Activated CD4-positive, alpha-beta T cell treated with anti-CD3 and anti-CD28 coated beads for 36 hours (primary cell): ENCODE measurements around the gene ZNF32. TPM values are rescaled to one million over a fixed set of nuclear protein-coding genes. Genes with fewer than 3 reads are reported as not detected.

ENCODE experiments used
- ATAC-seq: fragments of 200-7000 bp; cut with Tn5 transposase; one replicate; pipeline ENCODE4 v1.10.0; 2021; ENCODE audit warnings: mild to moderate bottlenecking, moderate library complexity
- CTCF ChIA-PET: fragments of 350-600 bp; sonication (Branson Sonifier 250); formaldehyde crosslinking; loops from one replicate; lab custom pipeline; 2021; ENCODE audit warnings: antibody characterized with exemption; lab: Charles Lee
- POLR2A ChIA-PET: fragments of 350-600 bp; sonication (Branson Sonifier 250); formaldehyde crosslinking; loops from one replicate; lab custom pipeline; 2021; ENCODE audit warnings: antibody characterized with exemption, inconsistent platforms; lab: Charles Lee
- DNase-seq: peaks from one replicate; pipeline ENCODE4 v3.0.0-alpha.2; 2020
- H3K27ac Mint-ChIP-seq: one replicate; pipeline ENCODE4 v1.8.0; 2021; ENCODE audit warnings: mixed read lengths
- H3K27me3 Mint-ChIP-seq: one replicate; pipeline ENCODE4 v1.8.0; 2021; ENCODE audit warnings: mixed read lengths
- H3K36me3 Mint-ChIP-seq: one replicate; pipeline ENCODE4 v1.8.0; 2021; ENCODE audit warnings: low read depth, mixed read lengths
- H3K4me1 Mint-ChIP-seq: one replicate; pipeline ENCODE4 v1.8.0; 2021; ENCODE audit warnings: mixed read lengths
- H3K4me3 Mint-ChIP-seq: one replicate; pipeline ENCODE4 v1.8.0; 2021; ENCODE audit warnings: mild to moderate bottlenecking, moderate library complexity, mixed read lengths
- H3K9me3 Mint-ChIP-seq: one replicate; pipeline ENCODE4 v1.8.0; 2021; ENCODE audit warnings: low read depth, mixed read lengths
- intact Hi-C, 2 experiments: fragments of 100-400 bp; cut with DNase I in 1 of 2; cut with micrococcal nuclease in 1 of 2; formaldehyde crosslinking; loops; one replicate each; pipeline versions ENCODE4 v1.14.2 to v1.15.1; 2022 to 2024; cut with DNase I, micrococcal nuclease
- total RNA-seq, 2 experiments: library from RNA; stranded (reverse); gene quantifications; one replicate each; pipeline ENCODE4 v1.2.3, GENCODE V29; 2021

The ZNF32 gene, protein sequence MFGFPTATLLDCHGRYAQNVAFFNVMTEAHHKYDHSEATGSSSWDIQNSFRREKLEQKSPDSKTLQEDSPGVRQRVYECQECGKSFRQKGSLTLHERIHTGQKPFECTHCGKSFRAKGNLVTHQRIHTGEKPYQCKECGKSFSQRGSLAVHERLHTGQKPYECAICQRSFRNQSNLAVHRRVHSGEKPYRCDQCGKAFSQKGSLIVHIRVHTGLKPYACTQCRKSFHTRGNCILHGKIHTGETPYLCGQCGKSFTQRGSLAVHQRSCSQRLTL
- total RNA-seq: 10 to 100 TPM; 14.1 to 15.2 TPM

- peak; percentile 91 for DNase-seq
- intact Hi-C loops: loop anchor here (1.0 to 5.0 kb wide), 5 partner anchors 42 to 1096 kb away; partner anchors contain the start of genes ZNF239 (in 2 of the 2) and ZNF485 (in 2 of the 2)
These were observed at the start of gene ZNF32 for GRCh38 chr10:43648398-43649184. Gene ZNF32 (minus strand): TSS chr10:43648881. CDS start chr10:43646133, 2,748 bp downstream.

DNA sequence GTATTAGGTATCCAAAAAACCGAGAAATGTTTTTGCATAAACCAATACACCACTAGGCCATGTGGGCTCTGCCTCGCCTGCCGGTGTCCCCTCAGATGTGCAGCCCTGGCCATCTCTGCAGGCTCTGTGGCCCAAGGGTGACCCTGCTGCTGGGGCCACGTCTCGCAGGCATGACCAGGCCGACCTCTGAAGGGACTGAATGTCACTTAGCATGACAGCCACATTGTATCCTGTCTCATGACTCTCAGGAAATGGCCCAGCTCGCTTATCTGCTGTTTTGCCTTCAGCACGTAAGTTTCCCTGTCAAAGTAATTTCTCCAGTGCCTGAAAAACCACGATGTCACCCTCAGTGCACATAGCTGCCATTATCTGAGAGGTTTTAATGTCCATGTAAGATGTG lies 49.5 kb upstream of the ZNF32 start:
- Mint-ChIP-seq H3K36me3 (no peaks in the 10 kb centered on the region), H3K4me3 (no peak overlapping the region), H3K4me1 (no peaks in the 10 kb centered on the region), H3K9me3 (no peaks in the 10 kb centered on the region), H3K27me3 (no peaks in the 10 kb centered on the region), H3K27ac (no peak overlapping the region)
- no peak for ATAC-seq
- POLR2A ChIA-PET: no interaction called here
- CTCF ChIA-PET: no interaction called here
- no peak for DNase-seq
- intact Hi-C loops: no loop called here

More at GRCh38 chr10:43648398-43649184, at the start of gene ZNF32:
- peaks cover 23% of the 10 kb centered on the region for H3K9me3 Mint-ChIP-seq
- H3K4me3 Mint-ChIP-seq: peak within 1 kb of the TSS; percentile 79
- POLR2A ChIA-PET: no interaction called here
- peak within 1 kb of the TSS; percentile 88 for H3K27ac Mint-ChIP-seq
- H3K36me3 Mint-ChIP-seq: peaks cover 41% of the 10 kb centered on the region
- peak; percentile 97 for ATAC-seq
- H3K4me1 Mint-ChIP-seq: peaks cover 14% of the 10 kb centered on the region
- H3K27me3 Mint-ChIP-seq: peaks cover 3% of the 10 kb centered on the region
- CTCF ChIA-PET: interaction anchor here (1.0 to 1.6 kb wide), 4 partner anchors 36 to 75 kb away, joined by 3 to 8 read pairs (median 4); partner anchors contain the start of gene ZNF485

DNA sequence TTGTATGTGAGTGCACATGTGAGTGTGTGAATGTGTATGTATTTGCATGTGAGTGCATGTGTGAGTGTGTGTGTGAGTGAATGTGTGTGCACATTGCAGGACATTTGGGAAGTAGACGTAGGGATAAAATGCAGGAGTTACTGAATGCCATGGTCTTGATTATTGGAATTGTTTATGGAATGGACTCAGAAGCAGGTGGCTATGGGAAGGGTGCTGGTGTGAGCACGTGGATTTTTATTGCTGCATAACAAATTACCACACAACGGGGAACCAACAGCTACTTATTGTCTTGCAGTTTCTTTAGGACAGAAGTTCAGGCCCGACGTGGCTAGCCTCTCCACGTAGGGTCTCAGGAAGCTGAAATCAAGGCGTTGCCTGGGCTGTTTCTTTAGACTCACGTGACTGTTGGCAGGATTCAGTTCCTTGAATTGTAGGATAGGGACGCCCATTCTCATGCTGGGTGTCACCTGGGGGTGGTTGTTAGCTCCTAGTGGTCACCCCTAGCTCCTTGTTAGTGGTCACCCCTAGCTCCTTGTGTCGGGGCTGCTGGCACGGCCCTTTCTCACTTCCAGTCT lies 48.3 kb upstream of the ZNF32 start:
- no peak overlapping the region for H3K4me3 Mint-ChIP-seq
- ChIA-PET POLR2A (no interaction called here), CTCF (interaction anchor here (0.7 kb wide), 1 partner anchor 9 kb away, joined by 3 read pairs; no protein-coding TSS in a partner anchor)
- no peaks in the 10 kb centered on the region for H3K9me3 Mint-ChIP-seq
- DNase-seq (no peak), ATAC-seq (no peak)
- intact Hi-C loops: no loop called here
- H3K27ac Mint-ChIP-seq: no peak overlapping the region
- no peaks in the 10 kb centered on the region for H3K36me3 Mint-ChIP-seq
- H3K27me3 Mint-ChIP-seq: peaks cover 6% of the 10 kb centered on the region
- H3K4me1 Mint-ChIP-seq: no peaks in the 10 kb centered on the region

DNA sequence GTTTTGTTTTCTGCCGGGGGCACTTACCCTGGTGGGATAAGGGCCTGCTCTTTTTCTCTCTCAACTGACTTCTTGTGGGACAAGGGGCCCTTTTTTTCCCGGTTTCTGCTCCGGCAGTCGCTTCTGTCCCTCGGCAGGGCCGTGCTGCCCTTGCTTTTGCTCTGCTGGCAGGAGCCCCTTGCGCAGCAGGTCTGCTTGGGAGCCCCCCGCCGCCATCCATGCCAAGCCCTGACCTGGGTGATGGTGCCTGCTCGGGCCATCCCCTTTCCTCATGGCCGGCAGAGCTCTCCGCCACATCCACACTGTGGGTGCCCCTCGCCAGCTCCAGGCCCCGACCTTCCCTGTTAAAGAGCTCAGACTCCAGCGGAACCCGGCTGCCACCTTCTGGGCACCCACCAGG lies 47.0 kb upstream of the ZNF32 start:
- POLR2A ChIA-PET: no interaction called here

GRCh38 chr10:43695321-43695720 lies 46.6 kb upstream of the ZNF32 start:
- Mint-ChIP-seq H3K4me1 (no peaks in the 10 kb centered on the region), H3K36me3 (no peaks in the 10 kb centered on the region), H3K9me3 (no peaks in the 10 kb centered on the region), H3K27me3 (peaks cover 12% of the 10 kb centered on the region), H3K4me3 (no peak overlapping the region), H3K27ac (no peak overlapping the region)
- ChIA-PET POLR2A (no interaction called here), CTCF (no interaction called here)
- ATAC-seq (no peak), DNase-seq (no peak)
- intact Hi-C loops: no loop called here

More for the DNA sequence above, 47.0 kb upstream of the ZNF32 start:
- no peak overlapping the region for H3K4me3 Mint-ChIP-seq
- ATAC-seq (no peak), DNase-seq (no peak)
- H3K36me3 Mint-ChIP-seq: no peaks in the 10 kb centered on the region
- no peak overlapping the region for H3K27ac Mint-ChIP-seq
- H3K4me1 Mint-ChIP-seq: no peaks in the 10 kb centered on the region
- peaks cover 11% of the 10 kb centered on the region for H3K27me3 Mint-ChIP-seq
- intact Hi-C loops: no loop called here
- CTCF ChIA-PET: no interaction called here
- H3K9me3 Mint-ChIP-seq: no peaks in the 10 kb centered on the region

DNA sequence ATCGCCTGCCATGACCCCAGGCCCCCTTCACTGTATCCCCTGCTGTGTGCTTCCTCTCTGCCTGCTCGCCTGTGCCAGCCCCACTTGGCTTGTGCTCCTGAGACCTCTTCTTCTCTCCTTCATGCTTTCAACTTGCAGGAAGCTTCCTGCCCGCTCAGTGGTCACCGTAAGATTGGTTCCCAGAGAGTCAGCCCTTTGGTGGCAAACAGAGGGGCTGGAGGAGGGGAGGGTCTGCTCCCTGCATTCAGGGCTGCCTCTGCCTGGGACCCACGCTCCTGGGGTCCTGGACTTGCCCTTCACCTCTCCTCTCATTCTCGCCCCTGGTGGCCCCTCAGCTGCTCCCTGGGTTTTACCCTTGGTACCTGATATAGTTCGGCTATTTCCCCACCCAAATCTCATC lies 45.8 kb upstream of the ZNF32 start:
- ChIA-PET POLR2A (no interaction called here), CTCF (no interaction called here)
- Mint-ChIP-seq H3K4me3 (no peak overlapping the region), H3K27me3 (peaks cover 14% of the 10 kb centered on the region), H3K27ac (no peak overlapping the region), H3K9me3 (no peaks in the 10 kb centered on the region), H3K4me1 (peaks cover 2% of the 10 kb centered on the region), H3K36me3 (no peaks in the 10 kb centered on the region)
- DNase-seq (no peak), ATAC-seq (no peak)
- intact Hi-C loops: loop anchor here (5.0 kb wide), 3 partner anchors 618 to 1168 kb away; partner anchors contain the start of gene CXCL12 (in 1 of the 2)

GRCh38 chr10:43693602-43694001 lies 44.9 kb upstream of the ZNF32 start:
- no peak overlapping the region for H3K4me3 Mint-ChIP-seq
- no peaks in the 10 kb centered on the region for H3K9me3 Mint-ChIP-seq
- H3K36me3 Mint-ChIP-seq: no peaks in the 10 kb centered on the region
- H3K27ac Mint-ChIP-seq: no peak overlapping the region
- POLR2A ChIA-PET: no interaction called here
- H3K4me1 Mint-ChIP-seq: peaks cover 2% of the 10 kb centered on the region
- DNase-seq: no peak
- H3K27me3 Mint-ChIP-seq: peaks cover 17% of the 10 kb centered on the region
- CTCF ChIA-PET: interaction anchor here (0.6 kb wide), 1 partner anchor 1172 kb away, joined by 5 read pairs; no protein-coding TSS in a partner anchor
- no peak for ATAC-seq
- intact Hi-C loops: loop anchor here (5.0 kb wide), 3 partner anchors 619 to 1169 kb away; partner anchors contain the start of gene CXCL12 (in 1 of the 2)

DNA sequence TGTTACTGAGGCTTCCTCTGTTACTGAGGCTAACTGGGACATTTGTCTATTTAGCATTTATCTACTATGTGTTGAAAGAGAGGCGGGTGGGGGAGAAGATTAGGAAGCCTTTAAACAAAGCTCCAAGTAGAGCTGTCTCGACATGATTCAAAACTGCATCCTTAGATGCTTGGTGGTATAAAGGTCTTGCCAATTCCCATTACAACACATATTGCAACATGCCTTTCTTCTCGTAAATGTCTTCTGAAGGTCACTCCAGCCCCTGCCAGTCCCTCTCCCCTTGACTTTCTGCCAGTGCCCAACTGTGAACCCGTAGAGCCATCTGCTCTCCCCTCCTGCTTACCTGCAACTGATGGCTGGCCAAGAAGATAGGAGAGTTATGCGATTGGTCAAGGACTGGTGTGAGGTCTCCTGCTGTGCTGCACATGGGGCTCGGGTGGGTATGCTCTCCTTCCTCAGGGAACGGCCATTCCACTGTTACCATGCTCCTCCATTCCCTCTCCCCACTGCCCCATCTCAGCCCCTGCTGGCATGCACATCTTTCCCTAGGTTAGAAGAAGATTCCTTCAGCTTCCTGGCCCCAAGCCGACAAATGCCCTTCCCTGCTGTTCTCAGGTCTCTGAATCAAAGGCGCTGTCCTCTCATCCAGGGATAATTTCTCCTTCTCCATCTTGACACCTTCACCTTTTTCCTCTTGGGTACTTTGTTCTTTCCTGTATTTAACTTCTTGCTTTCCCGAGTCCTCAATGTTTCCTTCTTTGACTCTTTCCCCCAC lies 43.6 kb upstream of the ZNF32 start:
- ChIA-PET CTCF (interaction anchor here (0.7 to 0.8 kb wide), 2 partner anchors 155 to 223 kb away, joined by 3 read pairs; no protein-coding TSS in a partner anchor), POLR2A (no interaction called here)
- H3K36me3 Mint-ChIP-seq: no peaks in the 10 kb centered on the region
- peaks cover 2% of the 10 kb centered on the region for H3K4me1 Mint-ChIP-seq
- H3K27ac Mint-ChIP-seq: no peak overlapping the region
- intact Hi-C loops: loop anchor here (5.0 kb wide), 3 partner anchors 620 to 1170 kb away; partner anchors contain the start of gene CXCL12 (in 1 of the 2)
- no peak overlapping the region for H3K4me3 Mint-ChIP-seq
- ATAC-seq: no peak
- H3K27me3 Mint-ChIP-seq: peaks cover 24% of the 10 kb centered on the region
- no peaks in the 10 kb centered on the region for H3K9me3 Mint-ChIP-seq
- DNase-seq: no peak

GRCh38 chr10:43691485-43691884 lies 42.8 kb upstream of the ZNF32 start:
- H3K27me3 Mint-ChIP-seq: peaks cover 24% of the 10 kb centered on the region
- CTCF ChIA-PET: interaction anchor here (0.6 kb wide), 1 partner anchor 327 kb away, joined by 3 read pairs; no protein-coding TSS in a partner anchor
- intact Hi-C loops: loop anchor here (5.0 kb wide), 3 partner anchors 621 to 1171 kb away; partner anchors contain the start of gene CXCL12 (in 1 of the 2)
- H3K36me3 Mint-ChIP-seq: no peaks in the 10 kb centered on the region
- H3K27ac Mint-ChIP-seq: no peak overlapping the region
- ATAC-seq (no peak), DNase-seq (no peak)
- POLR2A ChIA-PET: no interaction called here
- no peaks in the 10 kb centered on the region for H3K9me3 Mint-ChIP-seq
- H3K4me1 Mint-ChIP-seq: peaks cover 2% of the 10 kb centered on the region
- no peak overlapping the region for H3K4me3 Mint-ChIP-seq

DNA sequence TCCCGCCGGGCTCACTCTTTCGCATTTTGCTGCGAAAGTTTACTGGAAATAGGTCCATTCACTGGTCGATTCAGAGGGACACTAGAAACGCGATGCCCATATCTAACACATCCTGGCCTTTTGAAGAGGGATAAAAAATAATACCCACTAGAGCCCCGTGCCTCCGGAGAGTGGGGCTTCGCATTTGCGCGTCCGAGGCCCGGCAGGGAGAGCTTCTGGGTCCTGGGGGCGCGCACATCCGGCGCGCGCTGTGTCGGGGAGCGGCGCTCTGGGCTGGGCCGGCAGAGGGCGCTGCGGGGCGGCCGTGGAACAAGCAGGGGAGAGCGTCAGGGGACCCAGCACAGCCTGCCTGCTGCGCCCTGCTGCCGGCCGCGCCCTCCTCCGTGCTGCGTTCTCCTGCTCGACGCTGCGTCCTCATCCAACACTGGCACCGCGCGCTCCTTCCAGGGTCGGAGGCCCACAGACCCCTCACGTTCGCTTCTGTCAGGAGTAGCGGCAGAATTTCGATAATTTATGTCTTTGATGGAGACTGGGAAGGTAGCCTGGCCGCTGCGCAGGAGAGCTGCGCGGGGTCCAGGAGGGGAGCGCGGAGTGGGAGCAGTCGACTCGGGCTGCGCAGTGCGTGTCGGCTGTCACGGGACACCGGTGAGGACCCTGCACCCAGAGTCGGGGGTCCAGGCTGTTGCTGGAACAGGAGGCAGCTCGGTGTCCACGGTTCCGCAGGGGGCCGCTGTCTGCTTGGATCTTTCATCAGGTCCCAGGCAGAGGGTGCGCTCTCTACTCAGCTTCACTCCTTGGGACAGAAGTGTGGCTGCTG lies 41.5 kb upstream of the ZNF32 start:
- DNase-seq (peak; percentile 92), ATAC-seq (peak; percentile 100)
- intact Hi-C loops: loop anchor here (1.0 to 5.0 kb wide), 7 partner anchors 126 to 1172 kb away; partner anchors contain the start of gene CXCL12 (in 1 of the 2)
- Mint-ChIP-seq H3K27ac (peak overlapping the region; percentile 72), H3K9me3 (no peaks in the 10 kb centered on the region), H3K27me3 (peaks cover 24% of the 10 kb centered on the region), H3K36me3 (no peaks in the 10 kb centered on the region), H3K4me1 (peaks cover 2% of the 10 kb centered on the region), H3K4me3 (peak overlapping the region; percentile 71)
- CTCF ChIA-PET: interaction anchor here (0.5 to 2.2 kb wide), 21 partner anchors 9 to 1159 kb away, joined by 3 to 10 read pairs (median 3); partner anchors contain the start of gene ZNF32
- POLR2A ChIA-PET: no interaction called here
